Endothelial cell of umbilical vein (primary cell): Measurements from ENCODE around the gene INPP4B. TPM values are rescaled to one million over a fixed set of nuclear protein-coding genes. Genes with fewer than 3 reads are reported as not detected.

Experiments
- BruUV-seq: library from RNA; stranded (reverse); fragments of 400-500 nt; replicated peaks from 2 replicates; lab custom pipeline; 2021; lab: Mats Ljungman, UMichigan
- CTCF ChIA-PET: fragments of 300-600, 350-600 bp; sonication (Branson Sonifier 250); formaldehyde crosslinking; loops from one replicate; lab custom pipeline; 2021; ENCODE audit warnings: antibody characterized with exemption, inconsistent platforms; lab: Charles Lee
- POLR2A ChIA-PET: fragments of 300-600, 350-600 bp; sonication (Branson Sonifier 250); formaldehyde crosslinking; loops from one replicate; lab custom pipeline; 2021; ENCODE audit warnings: antibody characterized with exemption, inconsistent platforms; lab: Charles Lee
- DNase-seq: peaks from one replicate; pipeline ENCODE4 v3.0.0-alpha.2; 2011; ENCODE audit warnings: low read depth, low spot score
- FAIRE-seq: peaks from 2 replicates; lab custom pipeline; 2011; peaks lifted over from hg19 to GRCh38; lab: Jason Lieb, UNC
- H2AFZ ChIP-seq: 2 replicates; pipeline ENCODE4 v1.6.0; 2012; ENCODE audit warnings: low read depth, low read length, control low read depth, inconsistent platforms
- H3K27ac ChIP-seq: 2 replicates; pipeline ENCODE4 v1.5.1; 2011; ENCODE audit warnings: low read depth, mild to moderate bottlenecking, control low read depth, low read length, moderate library complexity; ENCODE audit not compliant: insufficient read depth
- H3K27me3 ChIP-seq, 2 experiments: 2 replicates each; pipeline versions ENCODE4 v1.6.0 to v1.6.1; 2011; ENCODE audit warnings: low read length in 2 of 2, mixed read lengths in 1 of 2; ENCODE audit not compliant: control insufficient read depth in 2 of 2, insufficient read depth in 2 of 2
- H3K36me3 ChIP-seq, 2 experiments: 2 replicates in 1 of 2; 3 replicates in 1 of 2; pipeline ENCODE4 v1.5.1; 2011; ENCODE audit warnings: low read length in 2 of 2, mild to moderate bottlenecking in 1 of 2, moderate library complexity in 1 of 2; ENCODE audit not compliant: control insufficient read depth in 2 of 2, insufficient read depth in 2 of 2; ENCODE audit errors: extremely low read depth in 1 of 2
- H3K4me1 ChIP-seq: 3 replicates; pipeline ENCODE4 v1.5.1; 2011; ENCODE audit warnings: mild to moderate bottlenecking, low read length; ENCODE audit not compliant: control insufficient read depth, insufficient read depth; ENCODE audit errors: extremely low read depth
- H3K4me2 ChIP-seq: 2 replicates; pipeline ENCODE4 v1.6.1; 2011; ENCODE audit warnings: low read length, control low read depth, mixed read lengths; ENCODE audit not compliant: insufficient read depth
- H3K4me3 ChIP-seq, 3 experiments: fragments of 200-600 bp in 1 of 3; sonication (generic), shearing (Covaris generic) in 1 of 3; replicated peaks in 1 of 3; 2 replicates each; pipeline ENCODE4 v1.5.1; 2011 to 2016; ENCODE audit warnings: control low read depth in 3 of 3, low read length in 3 of 3, mild to moderate bottlenecking in 2 of 3, inconsistent platforms in 1 of 3, low read depth in 1 of 3, moderate library complexity in 1 of 3; ENCODE audit not compliant: insufficient read depth in 1 of 3
- H3K79me2 ChIP-seq: 2 replicates; pipeline ENCODE4 v1.6.0; 2012; ENCODE audit warnings: low read length, inconsistent platforms; ENCODE audit not compliant: control insufficient read depth, insufficient read depth
- H3K9ac ChIP-seq: replicated peaks from 2 replicates; pipeline ENCODE3; 2011; ENCODE audit warnings: low read length, control low read depth; ENCODE audit not compliant: insufficient read depth; ENCODE audit errors: extremely low read depth
- H3K9me1 ChIP-seq: replicated peaks from 3 replicates; pipeline ENCODE4 v1.6.0; 2011; ENCODE audit warnings: mild to moderate bottlenecking, low read length; ENCODE audit not compliant: control insufficient read depth, insufficient read depth; ENCODE audit errors: extremely low read depth
- H3K9me3 ChIP-seq: replicated peaks from 2 replicates; pipeline ENCODE4 v1.5.1; 2012; ENCODE audit warnings: low read length, inconsistent platforms; ENCODE audit not compliant: control insufficient read depth, insufficient read depth
- H4K20me1 ChIP-seq: replicated peaks from 2 replicates; pipeline ENCODE3; 2011; ENCODE audit warnings: mild to moderate bottlenecking, low read length; ENCODE audit not compliant: control insufficient read depth, insufficient read depth; ENCODE audit errors: extremely low read depth
- CTCF ChIP-seq, 2 donors: IDR thresholded peaks; 1 replicate in 1 of 2; 2 replicates in 1 of 2; pipeline ENCODE4 v1.5.1; 2011; ENCODE audit warnings: low read length in 2 of 2, mild to moderate bottlenecking in 2 of 2, moderate library complexity in 2 of 2, control low read depth in 1 of 2, inconsistent platforms in 1 of 2, low read depth in 1 of 2; ENCODE audit not compliant: insufficient read depth in 1 of 2; ENCODE audit errors: extremely low read depth in 1 of 2
- EZH2 ChIP-seq: IDR thresholded peaks from 2 replicates; pipeline ENCODE4 v1.6.1; 2012; ENCODE audit warnings: borderline replicate concordance, low read depth, mild to moderate bottlenecking, moderate library complexity, low read length, inconsistent platforms; ENCODE audit not compliant: severe bottlenecking
- FOS ChIP-seq: IDR thresholded peaks from 2 replicates; pipeline ENCODE4 v1.6.1; 2011; ENCODE audit warnings: mild to moderate bottlenecking, low read length, moderate library complexity, borderline replicate concordance; ENCODE audit not compliant: insufficient read depth
- GATA2 ChIP-seq: IDR thresholded peaks from 2 replicates; pipeline ENCODE4 v1.7.0; 2011; ENCODE audit warnings: low read depth, mild to moderate bottlenecking, moderate library complexity, mixed read lengths, low read length; ENCODE audit not compliant: insufficient read length, insufficient read depth
- JUN ChIP-seq: IDR thresholded peaks from 2 replicates; pipeline ENCODE4 v1.6.1; 2011; ENCODE audit warnings: borderline replicate concordance, low read depth; ENCODE audit not compliant: insufficient read length, insufficient read depth
- MAX ChIP-seq: IDR thresholded peaks from 2 replicates; pipeline ENCODE4 v1.6.1; 2011; ENCODE audit not compliant: insufficient read depth, insufficient read length
- MYC ChIP-seq: IDR thresholded peaks from one replicate; pipeline ENCODE4 v1.6.1; 2011; ENCODE audit warnings: mild to moderate bottlenecking, low read depth, low read length
- POLR2A ChIP-seq: IDR thresholded peaks from 2 replicates; pipeline ENCODE4 v1.6.1; 2012; ENCODE audit warnings: low read depth, mild to moderate bottlenecking, control low read depth, low read length
- POLR2AphosphoS5 ChIP-seq: IDR thresholded peaks from 2 replicates; pipeline ENCODE4 v1.6.1; 2012; ENCODE audit warnings: low read depth, mild to moderate bottlenecking, control low read depth, low read length, moderate library complexity; ENCODE audit not compliant: insufficient read depth
- dilution Hi-C: fragments of 300-500 bp; cut with MboI; formaldehyde crosslinking; loops from one replicate; pipeline ENCODE4 v1.15.0; 2019; ENCODE audit warnings: low sequenced_read_pairs; ENCODE audit not compliant: extremely low pct_ligation_motif_present
- intact Hi-C: fragments of 100-400 bp; cut with micrococcal nuclease; formaldehyde crosslinking; loops from one replicate; pipeline ENCODE4 v1.10.0; 2022
- polyA plus RNA-seq, 4 experiments: library from polyadenylated mRNA; depleted of rRNA in 3 of 4; stranded (reverse) in 3 of 4; unstranded in 1 of 4; fragments of >200 nt; gene quantifications; 2 replicates each; pipeline versions ENCODE4 v1.2.1 to v1.2.3, GENCODE V29; 2011 to 2012; ENCODE audit warnings: missing spikeins in 1 of 4
- total RNA-seq: library from RNA; stranded (reverse); gene quantifications from 2 replicates; pipeline ENCODE4 v1.2.3, GENCODE V29; 2021

The INPP4B gene
- total and polyA plus RNA-seq, 2 donors (not counting 3 experiments of a cell fraction or from before 2014, with no cell fraction given), result 0.41 to 3.1 TPM

GRCh38 chr4:142554412-142554811, 291.7 kb downstream of the INPP4B start:
- Histone ChIP-seq H3K27me3 (peaks cover 0 to 2% of the 10 kb centered on the region in 2 experiments), H3K9me3 (no peaks in the 10 kb centered on the region), H3K9me1 (no peaks in the 10 kb centered on the region), H3K4me3 (no peak overlapping the region), H2AFZ (no peak overlapping the region), H4K20me1 (no peaks in the 10 kb centered on the region), H3K4me2 (no peak overlapping the region), H3K36me3 (no peaks in the 10 kb centered on the region), H3K4me1 (peaks cover 8% of the 10 kb centered on the region), H3K27ac (no peak overlapping the region), H3K79me2 (no peaks in the 10 kb centered on the region), H3K9ac (no peak overlapping the region)
- BruUV-seq, result no TSS peak
- intact Hi-C loops, result loop anchor here (5.0 kb wide), 1 partner anchor 427 kb away; no protein-coding TSS in a partner anchor
- dilution Hi-C loops, result no loop called here
- ChIA-PET POLR2A (no interaction called here), CTCF (interaction anchor here (1.4 kb wide), 1 partner anchor 202 kb away, joined by 3 read pairs; no protein-coding TSS in a partner anchor)
- DNase-seq (no peak), FAIRE-seq (no peak)
- TF ChIP-seq POLR2AphosphoS5 (no peak), MAX (no peak), MYC (no peak)

GRCh38 chr4:142551517-142552305, 294.4 kb downstream of the INPP4B start:
- Histone ChIP-seq H4K20me1 (no peaks in the 10 kb centered on the region), H3K4me1 (peaks cover 12% of the 10 kb centered on the region), H3K36me3 (no peaks in the 10 kb centered on the region), H3K4me2 (no peak overlapping the region), H3K9me1 (no peaks in the 10 kb centered on the region), H3K79me2 (no peaks in the 10 kb centered on the region), H3K27me3 (no peaks in the 10 kb centered on the region), H3K4me3 (no peak overlapping the region), H3K9ac (no peak overlapping the region), H3K9me3 (no peaks in the 10 kb centered on the region), H3K27ac (no peak overlapping the region), H2AFZ (no peak overlapping the region)
- dilution Hi-C loops (no loop called here), intact Hi-C loops (loop anchor here (5.0 kb wide), 1 partner anchor 424 kb away; no protein-coding TSS in a partner anchor)
- no peak for DNase-seq
- no peak for TF ChIP-seq MYC
- TF ChIP-seq GATA2, result no peak
- no peak for TF ChIP-seq FOS
- TF ChIP-seq JUN, result no peak
- no peak for TF ChIP-seq EZH2
- no peak for TF ChIP-seq CTCF (IDR thresholded peaks at IDR 0.05; ENCODE audit: extremely low read depth in 1 of 2, insufficient read depth in 1 of 2, low read depth in 1 of 2, low read length in 2 of 2)
- TF ChIP-seq POLR2A, result no peak
- TF ChIP-seq MAX, result no peak
- no TSS peak for BruUV-seq
- ChIA-PET CTCF (interaction anchor here (1.0 kb wide), 1 partner anchor 50 kb away, joined by 4 read pairs; no protein-coding TSS in a partner anchor), POLR2A (no interaction called here)
- no peak for FAIRE-seq
